ENCODE results near the gene CAMTA1.
"Not testable (repeated sequence)": the region's sequence is repeated elsewhere in the genome, so short reads cannot be mapped to it uniquely, and the experiment has no call there.

CAMTA1 gene, protein sequence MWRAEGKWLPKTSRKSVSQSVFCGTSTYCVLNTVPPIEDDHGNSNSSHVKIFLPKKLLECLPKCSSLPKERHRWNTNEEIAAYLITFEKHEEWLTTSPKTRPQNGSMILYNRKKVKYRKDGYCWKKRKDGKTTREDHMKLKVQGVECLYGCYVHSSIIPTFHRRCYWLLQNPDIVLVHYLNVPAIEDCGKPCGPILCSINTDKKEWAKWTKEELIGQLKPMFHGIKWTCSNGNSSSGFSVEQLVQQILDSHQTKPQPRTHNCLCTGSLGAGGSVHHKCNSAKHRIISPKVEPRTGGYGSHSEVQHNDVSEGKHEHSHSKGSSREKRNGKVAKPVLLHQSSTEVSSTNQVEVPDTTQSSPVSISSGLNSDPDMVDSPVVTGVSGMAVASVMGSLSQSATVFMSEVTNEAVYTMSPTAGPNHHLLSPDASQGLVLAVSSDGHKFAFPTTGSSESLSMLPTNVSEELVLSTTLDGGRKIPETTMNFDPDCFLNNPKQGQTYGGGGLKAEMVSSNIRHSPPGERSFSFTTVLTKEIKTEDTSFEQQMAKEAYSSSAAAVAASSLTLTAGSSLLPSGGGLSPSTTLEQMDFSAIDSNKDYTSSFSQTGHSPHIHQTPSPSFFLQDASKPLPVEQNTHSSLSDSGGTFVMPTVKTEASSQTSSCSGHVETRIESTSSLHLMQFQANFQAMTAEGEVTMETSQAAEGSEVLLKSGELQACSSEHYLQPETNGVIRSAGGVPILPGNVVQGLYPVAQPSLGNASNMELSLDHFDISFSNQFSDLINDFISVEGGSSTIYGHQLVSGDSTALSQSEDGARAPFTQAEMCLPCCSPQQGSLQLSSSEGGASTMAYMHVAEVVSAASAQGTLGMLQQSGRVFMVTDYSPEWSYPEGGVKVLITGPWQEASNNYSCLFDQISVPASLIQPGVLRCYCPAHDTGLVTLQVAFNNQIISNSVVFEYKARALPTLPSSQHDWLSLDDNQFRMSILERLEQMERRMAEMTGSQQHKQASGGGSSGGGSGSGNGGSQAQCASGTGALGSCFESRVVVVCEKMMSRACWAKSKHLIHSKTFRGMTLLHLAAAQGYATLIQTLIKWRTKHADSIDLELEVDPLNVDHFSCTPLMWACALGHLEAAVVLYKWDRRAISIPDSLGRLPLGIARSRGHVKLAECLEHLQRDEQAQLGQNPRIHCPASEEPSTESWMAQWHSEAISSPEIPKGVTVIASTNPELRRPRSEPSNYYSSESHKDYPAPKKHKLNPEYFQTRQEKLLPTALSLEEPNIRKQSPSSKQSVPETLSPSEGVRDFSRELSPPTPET (N-terminal part only)

DNA sequence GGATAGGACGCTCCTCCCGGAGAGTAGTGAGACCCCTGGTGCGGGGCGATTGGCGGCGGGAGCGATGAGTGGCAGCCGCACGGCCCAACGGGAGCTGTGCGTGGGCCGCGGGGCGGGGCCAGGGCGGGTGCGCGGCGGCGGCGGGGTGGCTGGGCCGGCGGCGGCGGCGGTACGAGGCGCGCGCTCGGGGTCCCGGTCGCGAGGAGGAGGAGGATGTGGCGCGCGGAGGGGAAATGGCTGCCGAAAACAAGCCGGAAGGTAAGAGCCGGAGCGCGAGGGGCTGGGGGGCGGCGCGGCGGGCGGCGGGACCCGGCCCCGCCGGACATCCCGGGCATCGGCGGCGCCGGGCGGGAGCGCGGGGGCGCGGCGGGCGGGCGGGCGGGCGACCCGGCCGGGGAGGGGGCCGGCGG, at the start of gene CAMTA1:
Gene CAMTA1, plus strand, starts transcription at position 137 of the 410 bp plus-strand sequence. Its CDS starts 77 bp downstream, at position 214.
- peak; percentile 83 for DNase-seq

DNA sequence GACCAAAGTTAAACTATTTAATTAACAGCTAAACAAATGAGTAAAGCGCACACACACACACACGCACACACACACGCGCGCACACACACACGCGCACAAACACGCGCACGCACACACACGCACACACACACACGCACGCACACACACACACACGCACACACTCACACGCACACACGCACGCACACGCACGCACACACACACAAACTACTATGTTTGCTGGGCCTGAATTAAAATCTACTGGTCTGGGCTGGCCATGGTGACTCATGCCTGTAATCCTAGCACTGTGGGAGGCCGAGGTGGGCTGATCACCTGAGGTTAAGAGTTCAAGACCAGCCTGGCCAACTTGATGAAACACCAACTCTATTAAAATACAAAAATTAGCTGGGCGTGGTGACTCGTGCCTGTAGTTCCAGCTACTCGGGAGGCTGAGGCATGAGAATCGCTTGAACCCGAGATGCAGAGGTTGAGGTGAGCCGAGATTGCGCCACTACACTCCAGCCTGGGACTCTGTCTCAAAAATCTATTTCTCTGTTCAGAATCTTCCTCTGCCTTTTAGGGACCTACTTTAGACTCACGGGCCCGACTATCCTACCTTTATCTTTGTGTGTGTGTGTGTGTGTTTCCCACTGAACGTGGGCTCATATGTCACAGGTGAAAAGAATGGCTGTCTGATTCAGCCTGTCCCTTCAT, 46.1 kb upstream of the CAMTA1 start:
- no peak for DNase-seq

DNA sequence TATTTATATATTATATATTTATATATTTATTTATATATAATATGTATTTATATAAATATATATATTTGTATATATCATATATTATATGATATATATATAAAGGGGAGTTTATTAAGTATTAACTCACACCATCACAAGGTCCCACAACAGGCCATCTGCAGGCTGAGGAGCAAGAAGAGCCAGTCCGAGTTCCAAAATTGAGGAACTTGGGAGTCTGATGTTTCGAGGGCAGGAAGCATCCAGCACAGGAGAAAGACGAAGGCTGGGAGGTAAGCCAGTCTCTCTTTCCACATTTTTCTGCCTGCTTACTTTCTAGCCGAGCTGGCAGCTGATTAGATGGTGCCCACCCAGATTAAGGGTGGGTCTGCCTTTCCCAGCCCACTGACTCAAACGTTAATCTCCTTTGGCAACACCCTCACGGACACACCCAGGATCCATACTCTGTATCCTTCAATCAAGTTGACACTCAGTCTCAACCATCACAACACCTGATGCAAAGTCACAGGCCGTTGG, 42.5 kb upstream of the CAMTA1 start:
- not testable (repeated sequence) for DNase-seq

DNA sequence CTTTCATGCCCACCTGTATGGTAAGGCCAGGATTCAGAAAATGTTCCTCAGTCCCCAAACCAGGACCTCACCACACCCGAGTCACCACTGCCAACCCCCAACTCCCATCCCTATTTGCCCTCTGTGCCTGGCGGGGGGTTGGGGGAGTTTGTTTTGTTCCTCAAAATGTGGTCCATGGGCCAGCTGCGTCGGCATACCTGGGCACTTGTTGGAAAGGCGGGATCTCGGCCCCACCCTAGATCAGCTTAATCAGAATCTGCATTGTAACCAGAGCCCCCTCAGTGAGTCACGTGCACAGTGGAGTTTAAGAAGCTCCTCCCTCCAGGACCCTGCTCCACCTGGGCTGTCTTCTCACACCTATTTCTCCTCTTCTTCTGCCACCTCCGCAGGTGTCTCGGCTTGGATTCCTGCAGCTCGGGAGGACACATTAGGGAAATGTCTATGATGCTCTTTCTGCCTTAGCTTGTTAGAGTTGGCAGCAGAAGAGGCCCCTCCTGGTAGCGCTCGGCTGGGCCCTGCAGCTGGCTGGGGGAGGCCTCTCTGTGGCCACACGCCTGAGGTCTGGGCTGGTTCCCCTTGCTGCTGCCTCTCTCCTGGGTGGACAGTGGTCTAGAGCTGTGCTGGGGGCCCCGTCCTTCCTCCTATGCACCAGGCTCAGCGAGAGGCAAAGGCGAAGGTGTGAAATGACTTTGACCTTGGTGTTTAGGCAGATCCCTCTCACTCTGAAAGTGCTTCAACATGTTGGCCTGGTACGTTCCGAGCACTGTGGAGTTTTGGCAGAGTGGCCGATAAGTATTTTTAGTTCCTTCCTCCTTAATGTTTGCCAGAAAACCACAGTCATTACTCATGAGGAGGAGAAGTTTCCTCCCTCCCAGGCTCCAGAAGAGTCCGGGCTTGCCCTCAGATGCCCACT, 41.8 kb upstream of the CAMTA1 start:
- no peak for DNase-seq

DNA sequence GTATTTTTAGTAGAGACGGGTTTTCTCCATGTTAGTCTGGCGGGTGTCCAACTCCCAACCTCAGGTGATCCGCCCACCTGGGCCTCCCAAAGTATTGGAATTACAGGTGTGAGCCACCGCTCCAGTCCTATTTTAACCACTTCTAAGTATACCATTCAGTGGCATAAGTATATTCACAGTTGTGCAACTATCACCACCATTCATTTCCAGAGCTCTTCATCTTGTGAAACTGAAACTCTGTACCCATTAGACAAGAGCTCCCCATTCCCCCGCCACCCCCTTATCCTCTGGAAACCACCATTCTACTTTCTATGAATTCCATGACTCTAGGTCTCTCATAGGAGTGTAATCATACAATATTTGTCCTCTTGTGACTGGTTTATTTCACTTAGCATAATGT, 40.2 kb upstream of the CAMTA1 start:
- no peak for DNase-seq

DNA sequence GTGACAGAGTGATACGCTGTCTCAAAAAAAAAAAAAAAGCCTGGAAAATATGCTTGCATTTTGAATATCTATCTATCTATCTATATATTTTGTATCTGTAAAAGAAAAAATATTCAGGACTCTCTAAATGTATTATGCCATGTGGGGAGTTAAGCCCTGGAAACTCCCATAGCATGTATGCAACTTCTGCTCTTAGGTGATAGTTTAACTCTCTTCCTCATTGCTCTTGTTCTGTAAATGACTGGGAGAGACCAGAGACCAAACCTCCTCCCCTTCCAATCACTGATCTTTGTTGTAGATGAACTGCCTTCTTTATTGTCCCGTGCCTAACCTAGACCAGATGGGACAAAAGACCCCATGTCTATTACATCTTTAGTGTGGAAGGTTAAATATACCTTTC, 37.6 kb upstream of the CAMTA1 start:
- no peak for DNase-seq

DNA sequence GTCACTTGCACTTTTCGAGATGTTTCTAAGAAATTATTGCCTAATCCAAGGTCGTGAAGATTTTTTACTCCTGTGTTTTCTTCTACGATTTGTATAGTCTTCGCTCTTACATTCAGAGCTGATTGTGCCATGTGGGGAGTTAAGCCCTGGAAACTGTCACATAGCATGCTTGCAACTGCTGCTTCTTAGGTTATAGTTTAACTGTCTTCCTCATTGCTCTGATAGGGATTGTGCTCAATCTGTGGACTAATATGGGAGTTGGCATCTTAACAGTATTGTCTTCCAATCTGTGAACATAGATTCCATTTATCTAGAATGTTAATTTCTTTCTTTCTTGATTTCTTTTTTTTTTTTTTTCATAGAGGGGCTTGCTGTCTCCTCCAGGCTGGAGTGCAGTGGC, 34.8 kb upstream of the CAMTA1 start:
- no peak for DNase-seq

DNA sequence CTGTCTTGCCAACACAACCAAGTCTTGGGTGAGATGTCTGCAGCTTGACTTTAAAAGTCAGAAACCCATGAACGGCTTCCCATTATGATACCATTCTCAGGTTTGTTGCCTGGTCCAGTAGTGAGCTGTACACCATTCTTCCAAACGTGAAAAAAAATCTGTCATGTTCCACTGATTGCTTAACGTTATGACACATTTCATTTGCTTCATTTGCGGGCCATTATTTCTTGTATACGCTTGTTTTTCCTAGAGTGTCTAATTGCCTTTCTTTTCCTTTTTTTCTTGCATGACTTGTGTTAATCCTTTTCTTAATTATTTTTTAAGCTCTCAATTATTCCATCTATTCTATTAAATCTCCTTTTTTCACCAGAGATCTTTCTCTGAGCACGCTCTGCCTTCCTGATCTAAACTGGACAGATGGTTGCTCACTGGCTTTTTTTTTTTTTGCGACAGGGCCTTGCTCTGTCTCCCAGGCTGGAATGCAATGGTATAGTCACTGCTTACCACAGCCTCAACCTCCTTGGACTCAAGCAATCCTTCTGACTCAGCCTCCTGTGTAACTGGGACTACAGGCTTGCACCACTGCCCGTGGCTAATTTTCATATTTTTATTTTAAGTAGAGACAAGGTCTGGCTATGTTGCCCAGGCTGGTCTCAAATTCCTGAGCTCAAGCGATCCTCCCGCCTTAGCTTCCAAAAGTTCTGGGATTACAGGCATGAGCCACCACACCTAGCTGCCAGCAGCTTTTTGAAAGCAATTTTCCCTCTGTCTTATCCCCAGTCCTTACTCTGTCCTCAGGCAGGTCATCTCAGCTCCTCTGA, 31.7 kb upstream of the CAMTA1 start:
- no peak for DNase-seq

DNA sequence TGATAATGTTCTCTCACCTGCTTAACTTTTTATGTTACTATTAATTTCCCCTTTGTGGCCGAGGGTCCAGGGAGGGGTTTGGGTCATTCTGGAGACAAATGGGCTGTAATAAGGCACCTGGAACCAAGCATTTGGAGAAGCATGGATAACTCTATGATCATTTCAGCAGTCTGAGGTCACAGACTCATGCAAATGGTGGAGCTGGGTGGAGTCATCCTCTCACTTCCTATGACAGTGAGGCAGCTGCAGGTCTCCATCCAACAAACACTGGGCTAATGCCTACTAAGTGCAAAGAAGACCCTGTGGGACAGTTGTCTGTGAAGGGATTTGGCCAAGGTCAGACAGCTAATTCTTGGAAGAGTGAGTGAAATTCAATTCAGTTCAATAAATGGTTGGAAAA, 28.8 kb upstream of the CAMTA1 start:
- DNase-seq, result no peak

DNA sequence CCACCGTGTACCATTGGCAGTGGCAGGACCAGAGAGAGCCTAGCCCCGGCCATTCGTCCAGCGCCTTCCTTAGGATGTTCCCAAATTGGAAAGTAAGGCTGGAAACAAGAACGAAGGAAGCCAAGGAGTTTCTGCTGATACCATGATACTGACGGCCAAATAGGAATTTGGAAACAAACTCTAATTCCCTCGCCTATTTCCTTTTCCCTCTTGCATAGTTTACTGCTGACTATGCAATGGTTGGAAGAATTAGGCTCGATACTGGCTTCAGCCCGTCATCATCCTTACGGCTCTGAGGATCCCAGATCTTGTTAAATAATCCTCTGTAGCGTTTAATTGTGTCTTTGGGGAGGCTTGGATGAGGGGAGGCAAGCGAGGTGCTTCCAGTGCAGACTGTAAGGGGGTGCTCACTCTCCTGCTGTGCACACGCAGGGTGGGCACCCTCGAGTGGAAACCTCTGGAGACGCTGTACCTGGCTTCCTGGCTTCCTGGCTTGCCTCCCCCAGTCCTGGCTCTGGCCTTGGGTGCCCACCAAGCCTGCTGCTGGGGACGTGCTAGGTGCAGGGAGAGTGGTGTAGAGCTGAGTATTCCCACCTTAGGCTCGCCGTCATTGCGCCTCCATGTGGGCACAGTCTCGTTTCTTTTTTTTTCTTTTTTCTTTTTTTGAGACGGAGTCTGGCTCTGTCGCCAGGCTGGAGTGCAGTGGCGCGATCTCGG, 27.4 kb upstream of the CAMTA1 start:
- DNase-seq, result no peak

DNA sequence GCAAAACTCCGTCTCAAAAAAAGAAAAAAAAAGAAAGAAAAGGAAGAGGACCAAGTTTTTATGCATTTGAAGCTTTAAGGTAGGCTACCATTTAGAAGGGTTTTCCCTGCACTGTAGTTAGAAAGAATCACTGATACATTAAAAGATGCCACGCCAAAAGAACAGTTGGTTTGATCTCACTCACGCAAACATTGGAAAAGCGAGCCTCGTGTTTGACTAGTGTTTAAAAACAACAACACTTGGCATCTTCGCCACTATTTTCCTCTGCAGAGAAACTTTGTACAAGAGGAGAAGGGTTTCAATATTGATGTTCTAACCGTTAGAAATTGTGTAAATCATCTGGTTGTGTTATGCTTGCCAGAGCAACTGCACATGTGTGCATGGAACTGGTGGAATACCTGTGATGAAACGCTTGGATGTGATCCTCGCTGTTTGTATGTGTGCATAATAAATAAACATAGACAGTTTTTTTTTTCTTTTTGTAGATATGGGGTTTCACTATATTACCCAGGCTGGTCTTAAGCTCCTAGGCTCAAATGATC, 24.0 kb upstream of the CAMTA1 start:
- no peak for DNase-seq

DNA sequence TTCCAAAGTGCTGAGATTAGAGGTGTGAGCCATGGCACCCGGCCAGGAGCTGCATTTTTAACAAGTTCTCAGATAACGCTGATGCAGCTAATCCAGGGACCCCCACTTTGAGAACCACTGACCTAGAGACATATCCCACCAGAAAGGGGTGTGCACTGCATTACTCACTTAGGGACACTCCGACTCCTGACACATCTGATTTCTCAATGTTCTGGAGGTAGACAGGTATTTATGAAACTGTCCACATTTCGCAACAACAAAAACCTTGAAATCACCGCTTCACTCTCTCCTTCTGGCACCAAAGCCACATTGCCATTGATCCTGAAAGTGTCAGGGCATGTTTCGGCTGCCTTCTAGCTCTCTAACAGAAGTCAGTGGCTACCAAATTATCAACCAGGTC, 23.2 kb upstream of the CAMTA1 start:
- DNase-seq, result no peak

DNA sequence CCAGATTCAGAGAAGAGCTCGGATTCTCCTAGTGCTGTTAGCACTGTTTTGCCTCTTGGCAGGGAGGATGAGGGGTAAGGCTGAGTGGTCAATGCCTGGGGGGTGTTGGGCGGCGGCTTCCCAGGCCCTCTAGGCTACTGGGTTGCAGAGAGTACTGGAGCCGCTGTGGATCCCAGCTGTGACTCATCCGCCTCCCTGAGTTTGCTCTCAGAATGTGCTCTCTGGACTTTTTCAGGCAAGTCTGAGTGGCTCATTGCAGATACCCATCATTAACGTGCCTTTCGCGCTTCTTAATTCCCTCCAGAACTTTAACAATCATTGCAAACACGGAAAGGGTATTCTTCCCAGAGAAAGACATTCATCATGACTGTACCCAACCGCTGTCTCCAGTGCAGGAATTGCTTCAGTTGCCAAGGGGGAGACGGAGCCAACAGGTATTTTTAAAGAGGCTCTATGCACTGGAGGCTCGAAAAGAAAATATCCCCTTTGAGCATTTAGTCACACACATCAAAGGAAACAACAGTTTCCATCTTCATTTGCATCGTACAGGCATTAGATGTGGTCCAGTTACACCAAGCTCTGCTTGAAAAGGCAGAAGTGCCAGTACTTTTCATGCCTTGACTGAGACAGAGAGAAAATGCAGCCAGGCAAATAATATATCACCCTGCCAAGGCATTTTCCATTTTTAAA, 14.4 kb upstream of the CAMTA1 start:
- DNase-seq, result no peak

DNA sequence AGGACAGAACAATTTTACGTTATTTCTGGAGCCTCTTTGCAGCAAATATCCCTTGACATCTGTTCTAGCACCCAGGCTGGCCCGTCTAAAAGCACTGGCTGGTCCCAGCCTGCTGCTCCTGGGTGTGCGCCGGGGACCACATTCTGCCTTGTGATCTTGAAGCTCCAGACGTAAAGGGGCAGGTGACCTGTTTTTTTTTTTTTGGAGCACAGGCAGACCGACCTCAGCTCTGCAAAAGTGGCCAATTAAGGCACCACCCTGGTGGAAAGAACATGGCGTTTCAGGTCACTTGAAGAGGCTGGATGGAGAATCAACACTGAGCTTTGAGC, 13.8 kb upstream of the CAMTA1 start:
- no peak for DNase-seq

DNA sequence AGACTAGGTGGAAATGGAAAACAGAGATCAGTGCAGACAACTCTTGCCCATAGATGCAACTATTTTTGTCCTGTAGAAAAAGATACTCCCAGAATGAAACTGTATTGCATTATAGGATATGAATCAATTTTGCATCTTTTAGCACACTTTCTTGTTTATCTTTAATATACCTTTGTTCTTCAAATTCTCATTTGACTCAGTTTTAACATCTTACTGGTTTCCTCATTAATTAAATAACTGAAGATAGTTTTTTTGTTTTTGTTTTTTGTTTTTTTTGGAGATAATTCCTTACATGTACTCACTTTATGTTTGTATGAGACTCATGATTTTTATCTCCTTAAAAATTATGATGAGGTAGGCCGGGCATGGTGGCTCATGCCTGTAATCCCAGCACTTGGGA, 10.9 kb upstream of the CAMTA1 start:
- DNase-seq, result no peak

DNA sequence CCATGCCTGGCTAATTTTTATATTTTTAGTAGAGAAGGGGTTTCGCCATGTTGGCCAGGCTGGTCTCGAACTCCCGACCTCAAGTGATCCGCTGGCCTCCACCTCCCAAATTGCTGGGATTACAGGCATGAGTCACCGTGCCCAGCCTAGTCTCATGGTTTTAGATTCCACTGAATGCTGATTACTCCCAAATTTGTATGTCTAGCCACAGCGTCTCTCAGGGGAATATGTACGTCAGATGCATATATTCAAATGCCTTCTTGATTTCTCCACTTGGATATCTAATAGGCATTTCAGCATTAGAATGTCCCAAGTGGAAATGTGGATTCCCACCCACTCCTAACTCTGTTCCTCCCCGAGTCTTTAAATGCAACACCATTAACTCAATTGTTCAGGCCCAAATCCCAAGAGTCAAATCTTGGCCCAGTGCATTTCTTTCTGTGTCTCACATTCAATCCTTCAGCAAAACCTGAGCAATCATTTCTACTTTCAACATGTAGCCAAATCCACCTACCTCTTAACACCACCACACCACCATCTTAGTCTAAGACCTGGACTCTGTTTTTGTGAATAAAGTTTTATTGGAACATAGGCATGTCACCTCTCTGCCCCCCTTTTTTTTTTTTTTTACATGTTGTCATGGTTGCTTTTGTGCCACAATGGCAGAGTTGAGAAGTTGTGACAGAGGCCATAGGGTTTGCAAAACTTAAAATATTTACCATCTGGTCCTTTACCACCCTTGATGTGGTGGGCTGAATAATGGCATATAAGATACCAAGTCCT, 9.8 kb upstream of the CAMTA1 start:
- DNase-seq, result no peak

DNA sequence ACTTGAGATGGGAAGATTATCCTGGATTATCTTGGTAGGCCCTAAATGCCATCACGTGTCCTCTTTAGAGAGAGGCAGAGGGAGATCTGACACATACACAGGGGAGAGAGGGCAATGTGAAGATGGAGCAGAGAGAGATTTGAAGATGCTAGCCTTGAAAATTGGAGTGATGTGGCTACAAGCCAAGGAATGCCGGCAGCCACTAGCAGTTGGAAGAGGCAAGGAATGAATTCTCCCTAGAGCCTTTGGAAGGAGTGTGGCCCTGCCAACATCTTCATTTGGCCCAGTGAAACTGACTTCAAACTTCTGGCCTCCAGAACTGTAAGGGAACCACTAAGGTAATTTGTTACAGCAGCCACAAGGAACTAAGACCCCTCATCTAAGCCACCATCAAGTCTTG, 8.9 kb upstream of the CAMTA1 start:
- no peak for DNase-seq

DNA sequence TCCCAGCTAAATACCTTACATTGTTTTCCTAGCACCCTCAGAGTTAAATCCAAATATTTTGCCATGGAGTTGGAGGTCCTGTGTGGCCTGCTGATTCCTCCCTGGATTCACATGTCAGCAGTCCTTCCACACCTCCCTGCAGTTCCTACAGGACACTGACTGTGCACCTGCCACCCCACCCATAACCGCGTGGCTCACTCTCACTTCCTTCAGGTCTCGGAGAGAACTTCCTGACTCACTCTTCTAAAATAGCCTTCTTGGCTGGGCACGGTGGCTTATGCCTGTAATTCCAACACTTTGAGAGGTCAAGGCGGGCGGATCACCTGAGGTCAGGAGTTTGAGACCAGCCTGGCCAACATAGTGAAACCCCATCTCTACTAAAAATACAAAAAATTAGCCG, 8.4 kb upstream of the CAMTA1 start:
- no peak for DNase-seq
